ENCODE results near the gene SYNGAP1. TPM values are rescaled to one million over a fixed set of nuclear protein-coding genes. Genes with fewer than 3 reads are reported as not detected.
A peak's percentile ranks its signal among the peaks of the same experiment; 100 is the strongest.

SYNGAP1 gene
- total and polyA plus RNA-seq, 9 of the 15 experiments (the other 6 are each of a cell fraction or from before 2014, with no cell fraction given): 0.01 to 22.8 (median 3.2) TPM

- intact Hi-C loops (cut with micrococcal nuclease) (loop anchor here (5.0 to 10.0 kb wide), 4 partner anchors 53 to 303 kb away; partner anchors contain the start of genes BAK1 and RGL2), in situ Hi-C loops (cut with MboI) (no loop called here)
- Histone ChIP-seq H3K27me3 (ENCODE audit: control insufficient read depth in 2 of 2, insufficient read depth in 2 of 2, low read length in 2 of 2) (no peaks in the 10 kb centered on the region), H3K9ac (ENCODE audit: insufficient read depth in 1 of 2, low read depth in 2 of 2, low read length in 2 of 2) (peak overlapping the region; percentile 51 to 91; a peak in 3 of 4 replicates), H3K9me3 (replicated peaks; ENCODE audit: control insufficient read depth, insufficient read depth, low read depth, low read length) (no peaks in the 10 kb centered on the region), H3K4me1 (replicated peaks in 1 of 2; ENCODE audit: control insufficient read depth in 2 of 2, insufficient read depth in 2 of 2, low read length in 2 of 2) (peaks cover 54 to 57% of the 10 kb centered on the region in 2 experiments), H3K4me2 (ENCODE audit: insufficient read depth, low read length) (peak overlapping the region; percentile 81), H3K4me3 (peak overlapping the region; percentile 49), H2AFZ (ENCODE audit: low read depth, low read length) (peak overlapping the region; percentile 80), H3K9me1 (ENCODE audit: control insufficient read depth, insufficient read depth, low read length) (no peaks in the 10 kb centered on the region), H3K36me3 (ENCODE audit: control insufficient read depth, insufficient read depth, low read length) (no peaks in the 10 kb centered on the region), H3K27ac (ENCODE audit: extremely low read depth, low read depth, low read length) (peak overlapping the region; percentile 77), H4K20me1 (replicated peaks; ENCODE audit: control insufficient read depth, insufficient read depth, low read length) (no peaks in the 10 kb centered on the region; the same call in 1 of the 2 replicates), H3K79me2 (ENCODE audit: control insufficient read depth, insufficient read depth, low read length) (peaks cover 51% of the 10 kb centered on the region)
- 0% methylated on average over 12 of the region's 79 CpGs for WGBS (ENCODE audit: insufficient coverage, low coverage, missing lambda C conversion rate)
- no TSS peak for BruUV-seq (replicated peaks)
- POLR2A ChIA-PET: no interaction called here
- ATAC-seq (no peak), DNase-seq (ENCODE audit: extremely low read depth in 1 of 4, low spot score in 3 of 4) (peak; percentile 81 to 99 (median 96)), FAIRE-seq (no peak)
- CTCF ChIA-PET (ENCODE audit: low intra/inter-chr PET ratio): interaction anchor here (0.7 kb wide), 1 partner anchor 607 kb away, joined by 4 read pairs; no protein-coding TSS in a partner anchor
- TF ChIP-seq PBX2 (CRISPR knock-in tag; IDR thresholded peaks at IDR 0.05; ENCODE audit: low read depth) (no peak), PBX2 (tag; conservative IDR thresholded peaks at IDR 0.05; ENCODE audit: low read depth) (no peak), ZNF76 (CRISPR knock-in tag; IDR thresholded peaks at IDR 0.05; ENCODE audit: borderline replicate concordance) (no peak), E2F5 (CRISPR knock-in tag; IDR thresholded peaks at IDR 0.05) (no peak), TBP (optimal IDR thresholded peaks at IDR 0.05; ENCODE audit: low read depth, low read length) (no peak), MXI1 (IDR thresholded peaks at IDR 0.05; ENCODE audit: low read depth, low read length) (peak; percentile 41; the same call in 1 of the 2 replicates), HMGXB4 (CRISPR knock-in tag; IDR thresholded peaks at IDR 0.05) (no peak), ID3 (CRISPR knock-in tag; IDR thresholded peaks at IDR 0.05) (no peak), ID3 (tag; IDR thresholded peaks at IDR 0.05) (no peak), SMAD4 (CRISPR knock-in tag; conservative IDR thresholded peaks at IDR 0.05) (no peak), SMAD2 (IDR thresholded peaks at IDR 0.05; ENCODE audit: low read depth, low read length) (no peak), PML (IDR thresholded peaks at IDR 0.05; ENCODE audit: low read length) (no peak), ZBTB7A (IDR thresholded peaks at IDR 0.05; ENCODE audit: borderline replicate concordance, control insufficient read depth, low read depth, low read length) (peak; percentile 88), ETS1 (conservative IDR thresholded peaks at IDR 0.05; ENCODE audit: control insufficient read depth, low read depth, low read length) (peak; percentile 34; the same call in 1 of the 2 replicates)
Measured at GRCh38 chr6:33427585-33428223, 7.8 kb downstream of the SYNGAP1 start.
